Body of pancreas (tissue), 4 donors: ENCODE measurements around the gene IL20RA. TPM values are rescaled to one million over a fixed set of nuclear protein-coding genes. Genes with fewer than 3 reads are reported as not detected.

Source experiments
- ATAC-seq: fragments of 150-250 bp; one replicate; pipeline ENCODE4 v1.9.1; 2016
- DNase-seq, 4 donors: peaks; one replicate each; pipeline ENCODE4 v3.0.0-alpha.2; 2019
- H3K27ac ChIP-seq, 4 donors: fragments of 200-600 bp; sonication (generic); 1 replicate in 3 of 4; 2 replicates in 1 of 4; pipeline versions ENCODE4 v1.5.1 to v1.6.1; 2016 to 2019; ENCODE audit warnings: mild to moderate bottlenecking in 1 of 4, mixed read lengths in 1 of 4, moderate library complexity in 1 of 4
- H3K27me3 ChIP-seq, 2 donors: fragments of 200-600 bp; sonication (generic); one replicate each; pipeline ENCODE4 v1.6.0; 2016; ENCODE audit warnings: mild to moderate bottlenecking in 1 of 2
- H3K36me3 ChIP-seq, 2 donors: fragments of 200-600 bp; sonication (generic); replicated peaks in 1 of 2; 2 replicates each; pipeline ENCODE4 v1.5.1; 2016; ENCODE audit warnings: low read depth in 2 of 2; ENCODE audit not compliant: insufficient read depth in 1 of 2
- H3K4me1 ChIP-seq: fragments of 200-600 bp; sonication (generic); one replicate; pipeline ENCODE4 v1.6.0; 2016
- H3K4me3 ChIP-seq, 2 donors: fragments of 200-600 bp; sonication (generic); 1 replicate in 1 of 2; 2 replicates in 1 of 2; pipeline ENCODE4 v1.5.1; 2016 to 2019
- H3K9me3 ChIP-seq, 3 donors: fragments of 200-600 bp; sonication (generic); 1 replicate in 2 of 3; 2 replicates in 1 of 3; pipeline ENCODE4 v1.5.1; 2016
- CTCF ChIP-seq, 7 experiments: fragments of 450-650 bp in 4 of 7; fragments of 200-600 bp in 3 of 7; sonication (generic) in 3 of 7; IDR thresholded peaks; one replicate each; pipeline ENCODE4 v1.5.1; 2016 to 2019; ENCODE audit warnings: antibody characterized with exemption in 7 of 7
- POLR2A ChIP-seq, 3 donors: fragments of 450-650 bp; IDR thresholded peaks; one replicate each; pipeline ENCODE4 v1.6.1; 2016; ENCODE audit warnings: antibody characterized with exemption in 3 of 3, mild to moderate bottlenecking in 2 of 3
- WGBS, 2 donors: methylation state at CpG; one replicate each; pipeline ENCODE4 v1.1.5; 2017; 5-methylcytosine and 5-hydroxymethylcytosine counted together
- intact Hi-C: fragments of 100-400 bp; cut with DNase I; formaldehyde crosslinking; loops from one replicate; pipeline ENCODE4 v1.15.1; 2023
- total RNA-seq, 2 donors: library from RNA; depleted of rRNA; stranded (reverse); fragments of >200 nt; gene quantifications; one replicate each; pipeline ENCODE4 v1.1.0, GENCODE V29; 2016

Gene IL20RA
- total RNA-seq, 2 donors from 2014 or later = 12.7 to 23.7 TPM

- H3K36me3 ChIP-seq = no peaks in the 10 kb centered on the region
- ATAC-seq (no peak), DNase-seq (peak in 2 of 4 donors; percentile 21 to 27)
- H3K27me3 ChIP-seq = no peaks in the 10 kb centered on the region
- no peaks in the 10 kb centered on the region for H3K4me1 ChIP-seq
- H3K27ac ChIP-seq = no peak overlapping the region
- no peaks in the 10 kb centered on the region for H3K9me3 ChIP-seq
- intact Hi-C loops = no loop called here
- TF ChIP-seq POLR2A (IDR thresholded peaks at IDR 0.05) (no peak), CTCF (IDR thresholded peaks at IDR 0.05) (no peak)
- no peak overlapping the region for H3K4me3 ChIP-seq
- WGBS, 2 donors = 58 to 62% methylated on average over 6 of the region's 6 CpGs
Observed at GRCh38 chr6:137036566-137037300, 8.0 kb downstream of the IL20RA start.

- Histone ChIP-seq H3K9me3 (no peaks in the 10 kb centered on the region), H3K27me3 (no peaks in the 10 kb centered on the region), H3K4me3 (no peak overlapping the region), H3K36me3 (no peaks in the 10 kb centered on the region), H3K4me1 (no peaks in the 10 kb centered on the region), H3K27ac (no peak overlapping the region)
- DNase-seq (no peak), ATAC-seq (no peak)
- intact Hi-C loops = no loop called here
- 69 to 95% methylated on average over 2 of the region's 2 CpGs for whole genome bisulfite sequencing, 2 donors
- no peak for TF ChIP-seq POLR2A (IDR thresholded peaks at IDR 0.05)
- TF ChIP-seq CTCF (IDR thresholded peaks at IDR 0.05) = no peak
Observed at GRCh38 chr6:137033828-137034227, 10.9 kb downstream of the IL20RA start.

GRCh38 chr6:137031122-137031521 lies 13.6 kb downstream of the IL20RA start:
- Histone ChIP-seq H3K27ac (no peak overlapping the region), H3K36me3 (no peaks in the 10 kb centered on the region), H3K27me3 (no peaks in the 10 kb centered on the region), H3K9me3 (no peaks in the 10 kb centered on the region), H3K4me1 (peaks cover 6% of the 10 kb centered on the region), H3K4me3 (no peak overlapping the region)
- intact Hi-C loops = no loop called here
- WGBS, 2 donors = 81 to 85% methylated on average over 3 of the region's 3 CpGs
- no peak for ATAC-seq
- no peak for DNase-seq
- no peak for TF ChIP-seq CTCF (IDR thresholded peaks at IDR 0.05)

- DNase-seq (no peak), ATAC-seq (no peak)
- intact Hi-C loops = no loop called here
- Histone ChIP-seq H3K27me3 (no peaks in the 10 kb centered on the region), H3K9me3 (no peaks in the 10 kb centered on the region), H3K27ac (no peak overlapping the region), H3K36me3 (no peaks in the 10 kb centered on the region), H3K4me1 (peaks cover 26% of the 10 kb centered on the region), H3K4me3 (no peak overlapping the region)
- 45 to 51% methylated on average over 2 of the region's 2 CpGs for WGBS, 2 donors
- TF ChIP-seq CTCF (IDR thresholded peaks at IDR 0.05) (no peak), POLR2A (IDR thresholded peaks at IDR 0.05) (no peak)
Observed at GRCh38 chr6:137028912-137029311, 15.9 kb downstream of the IL20RA start.
